C4-2B (cell line): ENCODE results near the gene EPB41L4B.

Experiments used
- CTCF ChIP-seq: fragments of 450-650 bp; conservative IDR thresholded peaks from 2 replicates; pipeline ENCODE4 v1.5.1; 2017; ENCODE audit warnings: mild to moderate bottlenecking
- ZFX ChIP-seq: fragments of 450-650 bp; IDR thresholded peaks from 2 replicates; pipeline ENCODE4 v1.6.1; 2017

GRCh38 chr9:109213285-109214121 lies 107.4 kb downstream of the EPB41L4B start:
- TF ChIP-seq CTCF (no peak), ZFX (no peak)
